HK-2 (cell line): ENCODE results near the gene OR52L1.
"Not testable (repeated sequence)": the region's sequence is repeated elsewhere in the genome, so short reads cannot be mapped to it uniquely, and the experiment has no call there.

Experiments used
- DNase-seq: peaks from one replicate; pipeline ENCODE4 v3.0.0-alpha.2; 2018; ENCODE audit not compliant: unreplicated experiment

The OR52L1 gene

GRCh38 chr11:5986885-5987284, at the start of gene OR52L1:
Gene OR52L1, minus strand, starts transcription at chr11:5986985. Its CDS starts 55 bp downstream, at chr11:5986930.
- no peak for DNase-seq

GRCh38 chr11:6030708-6031405, 44.1 kb upstream of the OR52L1 start, which contains the start of gene OR56A1:
Gene OR56A1, minus strand, starts transcription at chr11:6030758. Its CDS starts 3,066 bp downstream, at chr11:6027692.
- DNase-seq, result no peak

DNA sequence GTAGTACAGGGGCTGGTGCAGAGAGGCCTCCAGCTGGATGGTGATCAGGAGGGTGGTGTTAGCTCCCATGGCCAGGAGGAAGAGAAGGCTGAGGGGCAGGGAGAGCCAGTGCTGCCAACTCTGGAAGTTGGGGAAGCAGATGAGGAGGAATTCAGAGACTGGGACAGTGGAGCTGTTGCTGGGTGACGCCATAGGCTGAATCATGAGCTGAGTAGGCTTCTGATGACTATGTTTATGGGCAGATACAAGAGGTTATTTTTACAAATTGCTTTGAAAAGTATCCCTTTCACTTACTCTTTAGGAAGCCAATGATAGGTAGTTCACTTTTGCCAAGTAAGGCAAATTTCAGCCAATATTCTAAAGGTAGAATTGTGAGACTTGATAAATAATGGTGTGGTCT, 40.7 kb upstream of the OR52L1 start:
- no peak for DNase-seq

- no peak for DNase-seq
Observed at GRCh38 chr11:6025056-6025455, 38.3 kb upstream of the OR52L1 start.

DNA sequence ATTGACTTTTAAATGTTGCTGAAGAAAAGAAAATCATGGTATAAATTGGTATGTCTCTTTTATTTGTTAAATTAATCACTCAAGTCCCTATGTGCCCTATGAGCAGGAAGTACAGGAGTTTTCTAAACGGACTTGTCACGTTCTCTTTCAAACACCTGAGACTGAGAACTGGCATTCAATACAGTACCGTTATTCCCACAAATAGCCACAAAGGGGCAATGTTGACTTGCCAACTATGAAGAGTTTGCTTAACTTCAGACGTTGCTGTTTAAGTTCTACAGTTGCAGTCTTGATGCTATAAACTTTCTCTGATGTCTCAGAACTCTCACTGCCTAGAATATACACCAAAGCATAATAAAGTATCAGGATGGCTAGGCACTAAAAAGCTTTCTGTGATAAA, 36.2 kb upstream of the OR52L1 start:
- DNase-seq, result no peak

DNA sequence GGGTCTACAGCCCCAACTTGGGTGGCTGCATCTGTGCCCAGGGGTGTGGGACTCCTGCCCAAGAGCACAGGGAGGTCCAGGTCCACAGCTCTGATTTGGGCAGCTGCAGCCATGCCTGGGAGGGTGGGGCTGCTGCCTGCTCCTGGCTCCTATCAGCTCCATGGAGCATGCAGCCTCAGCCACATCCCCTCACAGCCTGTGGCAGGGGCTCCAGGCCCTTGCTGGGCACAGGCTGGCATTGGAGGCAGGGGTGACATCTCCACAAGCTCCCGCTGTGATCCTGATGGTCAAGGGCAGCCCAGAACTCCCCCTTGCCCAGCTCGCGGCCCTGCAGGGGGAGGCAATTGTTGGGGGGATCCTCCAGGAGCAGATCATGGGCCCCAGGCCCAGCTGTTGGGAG, 26.3 kb upstream of the OR52L1 start:
- DNase-seq, result no peak

DNA sequence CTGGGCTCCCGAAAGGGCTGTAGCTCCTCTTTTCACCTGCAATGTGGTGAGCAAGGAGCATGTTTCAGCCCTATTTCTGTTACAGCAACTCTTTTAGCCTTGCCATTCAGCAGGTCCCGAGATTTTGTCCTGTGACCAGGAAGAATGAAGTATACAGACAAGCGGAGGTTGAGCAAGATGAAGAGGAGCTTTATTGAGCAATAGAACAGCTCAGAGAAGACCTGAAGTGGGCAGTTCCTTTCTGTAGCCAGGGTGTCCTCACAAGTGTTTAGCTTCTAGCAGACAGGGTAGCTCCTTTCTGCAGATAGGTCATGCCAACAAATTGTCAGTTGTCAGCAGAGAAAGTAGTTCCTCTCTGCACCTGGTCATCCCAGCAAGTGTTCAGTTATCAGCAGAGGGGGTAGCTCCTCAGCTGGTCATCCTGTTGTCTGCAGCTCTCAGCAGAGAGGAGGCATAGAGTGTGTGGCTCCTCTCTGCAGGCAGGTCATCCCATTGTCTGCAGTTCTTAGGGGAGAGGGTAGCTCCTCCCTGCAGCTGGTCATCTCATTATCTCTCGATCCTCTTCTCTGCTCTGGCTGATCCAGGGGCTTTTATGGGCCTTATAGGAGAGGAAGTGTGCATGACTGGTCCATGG, 25.4 kb upstream of the OR52L1 start:
- DNase-seq, result no peak

GRCh38 chr11:6006846-6007245, 20.1 kb upstream of the OR52L1 start, which contains the start of gene OR56A4:
Gene OR56A4, minus strand, starts transcription at chr11:6006946. Its CDS starts 3,954 bp downstream, at chr11:6002992.
- no peak for DNase-seq

GRCh38 chr11:6006395-6006794, 19.6 kb upstream of the OR52L1 start:
- no peak for DNase-seq

- no peak for DNase-seq
Observed at GRCh38 chr11:6002202-6002699, 15.5 kb upstream of the OR52L1 start.

DNA sequence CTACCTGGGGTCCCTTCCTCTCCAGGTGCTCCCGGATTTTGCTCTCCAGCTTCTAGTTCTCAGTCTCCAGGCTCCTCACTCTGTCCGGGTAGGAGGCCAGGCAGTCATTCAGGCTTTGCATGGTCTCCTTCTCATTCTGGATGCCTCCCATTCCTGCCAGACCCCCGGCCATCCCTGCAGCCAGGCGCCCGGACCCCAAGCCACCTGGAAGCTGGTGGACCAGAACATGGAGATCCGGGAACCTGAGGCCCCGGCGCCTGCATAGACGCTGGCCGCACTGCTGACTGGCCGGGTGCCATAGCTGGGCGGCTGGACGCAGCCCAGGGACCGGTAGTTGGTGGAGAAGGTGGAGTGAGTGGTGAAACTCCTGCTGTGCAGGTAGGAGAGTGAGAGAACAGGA, 8.0 kb upstream of the OR52L1 start:
- DNase-seq, result no peak

- no peak for DNase-seq
Observed at GRCh38 chr11:5992604-5993251, 5.9 kb upstream of the OR52L1 start.

DNA sequence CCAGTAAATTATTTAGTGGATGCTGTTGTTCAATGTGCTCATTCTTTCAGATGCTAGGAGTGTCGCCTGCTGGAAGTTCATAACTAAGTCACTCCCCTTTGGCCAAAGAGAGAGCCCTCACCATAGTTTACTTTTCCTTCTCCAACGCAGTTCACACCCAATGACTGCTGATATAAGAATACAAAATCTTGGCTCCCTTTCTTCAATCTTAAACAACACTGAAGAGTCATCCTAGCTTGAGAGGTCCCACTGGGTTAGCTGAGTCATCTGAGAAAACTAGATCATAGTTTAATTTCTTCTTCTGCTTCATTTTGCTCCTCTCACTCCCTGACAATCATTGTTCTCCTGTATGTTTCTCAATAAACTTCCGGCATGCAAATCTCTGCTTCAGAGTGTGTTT, 5.4 kb upstream of the OR52L1 start:
- no peak for DNase-seq

DNA sequence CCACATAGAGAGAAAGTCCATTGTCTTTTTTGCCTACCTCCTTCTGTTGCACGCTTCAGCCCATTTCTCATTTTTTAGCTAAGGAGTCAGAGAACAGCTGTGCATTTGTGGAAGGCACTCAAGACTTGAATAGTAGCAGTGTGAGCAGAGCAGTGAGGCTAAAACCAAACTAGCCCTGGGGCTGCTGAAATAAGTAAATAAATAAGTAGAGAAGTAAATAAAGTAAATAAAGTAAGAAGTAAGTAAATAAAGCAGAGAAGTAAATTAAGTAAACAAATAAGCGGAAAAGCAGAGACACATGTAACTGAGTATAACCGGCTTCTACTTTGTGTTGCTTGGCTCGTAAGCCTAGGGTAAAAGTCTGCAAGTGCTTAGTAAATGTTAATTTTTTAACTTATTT, 2.4 kb upstream of the OR52L1 start:
- DNase-seq, result no peak

GRCh38 chr11:5983443-5983842, 3.3 kb downstream of the OR52L1 start:
- no peak for DNase-seq

- DNase-seq, result no peak
Observed at GRCh38 chr11:5973530-5973929, 13.3 kb downstream of the OR52L1 start.

DNA sequence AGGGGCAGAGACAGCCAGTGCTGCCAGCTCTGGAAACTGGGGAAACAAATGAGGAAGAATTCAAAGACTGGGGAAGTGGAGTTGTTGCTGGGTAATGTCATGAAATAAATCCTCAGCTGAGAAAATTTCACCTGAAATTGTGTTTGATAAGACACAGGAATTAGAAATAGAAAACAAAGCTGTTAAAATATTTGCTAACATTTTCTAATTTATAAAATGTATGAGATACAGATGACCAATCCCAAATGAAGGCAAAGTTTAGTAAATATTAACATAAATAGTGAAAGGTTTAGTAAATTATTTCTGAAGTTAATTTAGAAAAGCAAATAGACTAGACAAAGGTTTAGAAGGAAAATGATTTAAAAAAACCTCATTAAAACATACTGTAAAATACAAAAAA, 18.4 kb downstream of the OR52L1 start, which contains the start of gene OR56A5:
TSS of gene OR56A5 (minus strand) at position 101 of the 400 bp plus-strand sequence. CDS start at position 101, 0 bp downstream.
- DNase-seq, result no peak

DNA sequence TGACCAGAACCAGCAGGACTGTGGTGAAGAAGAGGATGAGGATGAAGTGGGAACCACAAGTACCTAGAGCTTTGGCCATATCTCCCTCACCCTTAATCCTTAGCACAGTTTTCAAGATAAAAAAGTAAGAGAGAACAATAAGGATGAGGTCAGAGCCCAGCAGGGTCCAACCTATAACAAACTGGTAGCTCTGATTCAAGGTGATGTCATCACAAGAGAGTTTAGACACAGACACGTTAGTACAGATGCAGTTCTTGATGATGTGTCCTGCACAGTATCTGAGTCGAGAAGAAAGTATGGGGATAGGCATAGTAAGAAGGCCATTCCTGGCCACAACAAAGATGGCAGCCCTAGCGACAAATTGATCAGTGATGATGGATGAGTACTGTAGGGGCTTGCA, 19.1 kb downstream of the OR52L1 start:
- DNase-seq, result no peak

- no peak for DNase-seq
Observed at GRCh38 chr11:5966958-5967357, 19.8 kb downstream of the OR52L1 start.

GRCh38 chr11:5960704-5961320, 26.0 kb downstream of the OR52L1 start:
- DNase-seq, result not testable (repeated sequence)

- DNase-seq, result no peak
Observed at GRCh38 chr11:5955586-5955985, 31.2 kb downstream of the OR52L1 start.

DNA sequence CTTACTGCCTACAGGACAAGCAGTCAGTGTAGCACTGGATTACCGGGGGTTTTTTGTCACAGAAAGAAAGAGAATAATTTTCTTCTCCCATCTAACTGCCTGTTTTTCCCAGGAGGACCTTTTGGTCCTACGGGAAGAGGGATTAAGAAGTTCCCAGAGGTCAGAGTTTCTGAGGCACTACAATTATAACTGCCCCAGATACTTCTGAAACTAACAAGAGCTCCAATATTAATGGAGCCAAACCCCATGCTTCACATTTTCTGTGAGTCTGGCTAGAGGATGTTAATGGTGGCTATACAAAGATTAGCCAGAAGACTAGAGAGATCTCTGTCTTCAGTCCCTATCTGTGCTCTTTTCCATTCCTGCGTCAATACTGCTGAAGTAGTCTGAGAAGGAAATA, 44.8 kb downstream of the OR52L1 start, which contains the start of gene OR56A3:
TSS of gene OR56A3 (plus strand) at position 301 of the 400 bp plus-strand sequence. CDS start 5,096 bp downstream, outside the sequence.
- no peak for DNase-seq
